Motor neuron (in vitro differentiated cells): ENCODE results near the gene KLHL5. TPM values are rescaled to one million over a fixed set of nuclear protein-coding genes. Genes with fewer than 3 reads are reported as not detected.
"Not testable (repeated sequence)": the region's sequence is repeated elsewhere in the genome, so short reads cannot be mapped to it uniquely, and the experiment has no call there.

Experiments
- ATAC-seq, 8 experiments: fragments of 200-7000 bp; cut with Tn5 transposase; replicated peaks in 6 of 8; 2 replicates each; pipeline ENCODE4 v1.8.0; 2021; ENCODE audit warnings: mild to moderate bottlenecking in 8 of 8, moderate library complexity in 8 of 8
- H3K27ac ChIP-seq, 2 donors: fragments of 250-450 bp; sonication (Bioruptor Pico); 2 replicates each; pipeline ENCODE4 v1.9.0; 2021; ENCODE audit warnings: antibody characterized with exemption in 2 of 2, mild to moderate bottlenecking in 2 of 2, moderate library complexity in 1 of 2
- H3K4me1 ChIP-seq, 2 donors: fragments of 250-450 bp; sonication (Bioruptor Pico); replicated peaks in 1 of 2; 2 replicates each; pipeline ENCODE4 v1.6.1; 2021; ENCODE audit warnings: antibody characterized with exemption in 2 of 2, mild to moderate bottlenecking in 2 of 2, moderate library complexity in 1 of 2
- H3K4me3 ChIP-seq, 5 donors: fragments of 250-450 bp; sonication (Bioruptor Pico); 2 replicates each; pipeline ENCODE4 v1.9.0; 2021; ENCODE audit warnings: antibody characterized with exemption in 5 of 5, mild to moderate bottlenecking in 5 of 5, moderate library complexity in 4 of 5
- WGBS, 10 experiments: fragments of 450-650 bp; shearing (Covaris generic); methylation state at CpG; one replicate each; pipeline ENCODE4 v1.0.0; 2022; 5-methylcytosine and 5-hydroxymethylcytosine counted together
- in situ Hi-C, 9 experiments: fragments of 400-800 bp; cut with MboI; loops; one replicate each; pipeline ENCODE4 v1.15.0; 2021; ENCODE audit warnings: low sequenced_read_pairs in 9 of 9, low pct_unique_long_range_greater_than_20kb in 2 of 9; ENCODE audit not compliant: unreplicated experiment in 9 of 9
- total RNA-seq, 8 experiments: library from RNA; unstranded; fragments of 300-600 nt; gene quantifications; 2 replicates each; pipeline versions ENCODE4 v1.2.3 to v1.2.4, GENCODE V29; 2022

Gene KLHL5, protein sequence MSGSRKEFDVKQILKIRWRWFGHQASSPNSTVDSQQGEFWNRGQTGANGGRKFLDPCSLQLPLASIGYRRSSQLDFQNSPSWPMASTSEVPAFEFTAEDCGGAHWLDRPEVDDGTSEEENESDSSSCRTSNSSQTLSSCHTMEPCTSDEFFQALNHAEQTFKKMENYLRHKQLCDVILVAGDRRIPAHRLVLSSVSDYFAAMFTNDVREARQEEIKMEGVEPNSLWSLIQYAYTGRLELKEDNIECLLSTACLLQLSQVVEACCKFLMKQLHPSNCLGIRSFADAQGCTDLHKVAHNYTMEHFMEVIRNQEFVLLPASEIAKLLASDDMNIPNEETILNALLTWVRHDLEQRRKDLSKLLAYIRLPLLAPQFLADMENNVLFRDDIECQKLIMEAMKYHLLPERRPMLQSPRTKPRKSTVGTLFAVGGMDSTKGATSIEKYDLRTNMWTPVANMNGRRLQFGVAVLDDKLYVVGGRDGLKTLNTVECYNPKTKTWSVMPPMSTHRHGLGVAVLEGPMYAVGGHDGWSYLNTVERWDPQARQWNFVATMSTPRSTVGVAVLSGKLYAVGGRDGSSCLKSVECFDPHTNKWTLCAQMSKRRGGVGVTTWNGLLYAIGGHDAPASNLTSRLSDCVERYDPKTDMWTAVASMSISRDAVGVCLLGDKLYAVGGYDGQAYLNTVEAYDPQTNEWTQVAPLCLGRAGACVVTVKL
- 10 to 100 TPM; 15.6 to 87.3 (median 34.3) TPM for total RNA-seq

DNA sequence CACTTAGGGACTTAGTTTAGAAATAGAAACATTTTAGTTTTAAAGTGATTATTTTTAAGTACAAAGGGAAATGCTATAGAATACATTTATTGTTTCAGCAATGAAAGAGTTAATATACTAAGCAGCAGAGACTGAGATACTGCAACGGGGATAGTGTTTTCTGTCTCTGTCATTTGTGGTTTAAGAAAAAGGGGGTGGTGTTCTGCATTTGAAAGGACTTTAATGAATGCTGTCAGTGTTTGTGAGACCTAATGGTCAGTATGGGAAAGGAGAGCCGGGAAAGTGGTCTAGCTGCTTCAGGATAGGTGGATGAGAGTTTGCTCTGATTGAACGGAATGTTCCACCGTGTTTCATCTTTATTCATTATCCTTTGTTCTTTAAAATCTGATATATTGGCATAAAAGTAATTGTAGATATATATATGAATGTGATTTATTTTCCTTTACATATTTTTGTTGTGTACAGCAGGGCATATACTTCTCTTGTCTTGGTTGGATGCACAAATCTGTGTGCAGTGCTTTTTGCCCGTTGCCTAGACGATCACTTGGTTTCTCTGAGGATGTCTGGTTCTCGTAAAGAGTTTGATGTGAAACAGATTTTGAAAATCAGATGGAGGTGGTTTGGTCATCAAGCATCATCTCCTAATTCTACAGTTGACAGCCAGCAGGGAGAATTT, at the start of gene KLHL5:
Gene KLHL5 (plus strand): TSS at position 139 of the 676 bp plus-strand sequence. CDS start 421 bp downstream, at position 560.
- 0 to 34% (median 0%) methylated on average over 1 to 7 of the region's 7 CpGs for WGBS, 10 experiments
- in situ Hi-C loops, result no loop called here
- ATAC-seq, result peak in 7 of 8 experiments; percentile 18 to 95 (median 90)

DNA sequence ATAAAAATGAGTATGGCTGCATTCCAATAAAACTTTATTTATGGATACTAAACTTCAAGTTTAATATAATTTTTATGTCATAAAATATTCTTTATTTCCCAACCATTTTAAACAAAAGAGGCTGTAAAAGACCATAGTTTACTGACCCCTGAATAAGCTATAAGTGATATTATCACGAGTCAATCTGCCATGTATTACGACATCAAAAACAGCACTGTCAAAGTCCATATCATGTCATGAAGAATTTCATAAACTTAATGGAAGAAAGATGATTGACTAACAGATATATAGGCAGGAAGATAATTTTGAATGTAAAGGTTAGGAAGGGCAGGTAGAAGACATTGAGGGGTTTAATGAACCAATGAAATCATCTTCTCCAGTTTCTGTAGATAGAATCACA, 48.0 kb upstream of the KLHL5 start:
- Histone ChIP-seq H3K4me1 (no peaks in the 10 kb centered on the region), H3K27ac (no peak overlapping the region), H3K4me3 (no peak overlapping the region)
- in situ Hi-C loops, result no loop called here
- ATAC-seq, result no peak
- 42 to 100% (median 80%) methylated on average over 1 to 2 of the region's 2 CpGs for WGBS, 10 experiments

More for the DNA sequence above, at the start of gene KLHL5:
- Histone ChIP-seq H3K4me1 (peaks cover 6 to 22% of the 10 kb centered on the region in 2 donors), H3K27ac (peak within 1 kb of the TSS; percentile 15 to 26), H3K4me3 (peak within 1 kb of the TSS; percentile 34 to 49 (median 44))

DNA sequence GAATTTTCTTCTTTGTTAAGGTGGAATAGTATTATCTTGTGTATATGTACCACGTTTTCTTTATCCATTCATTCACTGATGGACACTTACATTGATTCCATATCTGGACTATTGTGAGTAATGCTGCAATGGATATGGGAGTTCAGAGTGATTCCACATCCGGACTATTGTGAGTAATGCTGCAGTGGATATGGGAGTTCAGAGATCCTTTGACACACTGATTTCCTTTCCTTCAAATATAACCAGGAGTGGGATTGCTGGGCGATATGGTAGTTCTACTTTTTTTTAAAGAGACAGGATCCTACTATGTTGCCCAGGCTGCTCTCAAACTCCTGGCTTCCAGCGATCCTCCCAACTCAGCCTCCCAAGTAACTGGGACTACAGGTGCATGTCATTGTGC, 41.9 kb upstream of the KLHL5 start:
- in situ Hi-C loops, result no loop called here
- ATAC-seq, result no peak
- Histone ChIP-seq H3K4me3 (no peak overlapping the region), H3K27ac (no peak overlapping the region), H3K4me1 (no peaks in the 10 kb centered on the region)
- WGBS, 10 experiments, result 43 to 100% (median 76%) methylated on average over 1 to 4 of the region's 4 CpGs

DNA sequence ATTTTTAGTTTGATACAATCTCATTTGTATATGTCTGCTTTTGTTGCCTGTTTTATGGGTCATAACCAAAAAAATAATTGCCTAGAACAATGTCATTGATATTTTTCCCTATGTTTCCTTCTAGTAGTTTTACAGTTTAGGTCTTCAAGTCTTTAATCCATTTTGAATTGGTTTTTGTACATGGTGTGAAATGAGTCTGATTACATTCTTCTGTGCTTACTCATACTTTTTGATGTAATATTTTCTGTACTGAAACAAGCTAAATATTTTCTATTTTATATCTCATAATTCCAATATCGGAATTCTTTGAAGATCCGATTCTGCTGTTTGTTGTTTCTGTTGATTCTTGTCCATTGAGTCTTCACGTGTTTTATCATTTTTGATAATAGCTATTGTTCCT, 40.4 kb upstream of the KLHL5 start:
- ATAC-seq, result no peak
- no peaks in the 10 kb centered on the region for H3K4me1 ChIP-seq
- in situ Hi-C loops, result no loop called here
- H3K27ac ChIP-seq, result no peak overlapping the region
- H3K4me3 ChIP-seq, result no peak overlapping the region
- WGBS, 10 experiments, result 73 to 100% (median 94%) methylated on average over 2 to 3 of the region's 3 CpGs

DNA sequence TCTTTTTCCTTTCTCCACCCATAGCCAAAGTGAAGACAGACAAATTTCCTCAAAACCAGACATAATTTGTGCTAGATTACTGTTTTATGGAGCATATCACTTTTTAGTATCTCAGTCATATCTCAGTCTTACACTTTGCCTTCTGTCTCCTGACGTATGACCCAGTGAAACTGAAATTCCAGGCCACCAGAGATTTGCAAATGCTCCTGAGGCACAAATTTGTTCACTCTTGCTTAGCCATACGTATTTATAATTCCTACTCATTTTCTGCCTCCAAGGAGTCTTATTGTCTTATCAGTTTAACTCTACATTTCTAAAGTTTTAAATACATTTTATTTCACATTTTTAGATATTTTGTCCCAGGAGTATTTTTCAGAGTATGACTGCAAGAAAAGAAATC, 39.8 kb upstream of the KLHL5 start:
- no peak overlapping the region for H3K27ac ChIP-seq

DNA sequence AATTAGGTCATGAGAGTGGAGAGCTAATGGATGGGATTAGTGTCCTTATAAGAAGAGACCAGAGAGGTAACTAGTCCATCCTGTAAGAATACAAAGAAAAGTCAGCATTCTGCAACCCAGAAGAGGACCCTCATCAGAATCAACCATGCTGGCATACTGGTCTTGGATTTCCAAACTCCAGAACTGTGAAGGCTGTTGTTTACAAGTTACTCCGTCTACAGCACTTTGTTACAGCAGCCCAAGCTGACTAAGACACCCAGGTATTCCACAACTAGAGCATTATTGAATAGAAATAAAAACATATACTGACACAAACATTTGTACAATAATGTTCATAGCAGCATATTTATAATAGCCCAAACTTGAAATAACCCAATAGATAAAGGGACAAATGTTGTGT, 39.0 kb upstream of the KLHL5 start:
- in situ Hi-C loops, result no loop called here
- ATAC-seq, result no peak
- no peaks in the 10 kb centered on the region for H3K4me1 ChIP-seq

More for the DNA sequence above, 39.8 kb upstream of the KLHL5 start:
- WGBS, 10 experiments, result 0 to 100% (median 94%) methylated on average over 1 to 2 of the region's 2 CpGs
- in situ Hi-C loops, result no loop called here
- Histone ChIP-seq H3K4me3 (no peak overlapping the region), H3K4me1 (no peaks in the 10 kb centered on the region)
- ATAC-seq, result no peak

DNA sequence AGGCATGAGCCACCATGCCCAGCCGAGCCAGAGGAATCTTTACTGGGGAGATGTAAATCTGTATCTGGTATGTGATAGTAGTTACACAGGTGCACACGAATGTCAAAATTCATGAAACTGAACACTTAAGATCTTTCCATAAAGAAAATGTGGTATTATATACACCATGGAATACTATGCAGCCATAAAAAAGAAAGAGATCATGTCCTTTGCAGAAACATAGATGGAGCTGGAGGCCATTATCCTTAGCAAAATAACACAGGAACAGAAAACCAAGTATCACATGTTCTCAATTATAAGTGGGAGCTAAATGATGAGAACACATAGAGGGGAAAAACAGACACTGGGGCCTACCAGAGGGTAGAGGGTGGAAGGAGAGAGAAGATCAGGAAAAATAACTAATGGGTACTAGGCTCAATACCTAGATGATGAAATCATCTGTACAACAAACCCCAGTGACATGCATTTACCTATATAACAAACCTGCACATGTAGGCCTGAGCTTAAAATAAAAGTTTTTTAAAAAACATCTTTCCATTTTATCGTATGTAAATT, 37.6 kb upstream of the KLHL5 start:
- no peak for ATAC-seq
- Histone ChIP-seq H3K4me1 (no peaks in the 10 kb centered on the region), H3K4me3 (no peak overlapping the region), H3K27ac (no peak overlapping the region)
- in situ Hi-C loops, result no loop called here
- WGBS, 10 experiments, result 55 to 100% (median 100%) methylated on average over 1 to 3 of the region's 3 CpGs

More for the DNA sequence above, 39.0 kb upstream of the KLHL5 start:
- Histone ChIP-seq H3K4me3 (no peak overlapping the region), H3K27ac (no peak overlapping the region)
- 80 to 100% (median 80%) methylated on average over 1 of the region's 1 CpG; no CpG with 5 or more reads in 6 of the 10 experiments for WGBS, 10 experiments

DNA sequence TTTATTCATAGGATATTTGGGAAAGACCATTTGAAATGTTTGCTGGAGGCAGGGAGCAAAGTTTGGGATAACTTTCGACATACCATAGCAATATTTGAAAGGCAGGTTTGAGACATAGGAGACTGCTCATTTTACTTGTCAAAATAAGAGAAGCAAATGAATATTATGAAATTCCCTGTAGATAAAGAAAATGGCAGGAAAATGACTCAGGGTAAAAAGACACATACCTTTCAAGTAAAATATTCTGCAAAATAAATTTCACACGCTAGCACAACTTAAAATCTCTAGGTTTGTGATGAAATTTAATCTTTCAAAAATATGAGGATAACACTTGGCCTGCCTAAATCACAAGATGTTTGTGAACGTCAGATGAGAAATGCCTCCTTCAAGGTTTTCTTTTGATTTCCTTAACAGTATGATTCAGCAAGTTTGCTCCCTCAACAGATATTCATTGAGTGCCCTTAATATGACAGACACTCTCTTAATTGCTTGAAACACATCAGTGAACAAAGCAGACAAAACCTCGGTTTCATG, 36.4 kb upstream of the KLHL5 start:
- no peaks in the 10 kb centered on the region for H3K4me1 ChIP-seq
- no peak overlapping the region for H3K4me3 ChIP-seq
- 61 to 100% (median 89%) methylated on average over 1 to 4 of the region's 4 CpGs for WGBS, 10 experiments
- H3K27ac ChIP-seq, result no peak overlapping the region
- ATAC-seq, result no peak
- in situ Hi-C loops, result no loop called here

DNA sequence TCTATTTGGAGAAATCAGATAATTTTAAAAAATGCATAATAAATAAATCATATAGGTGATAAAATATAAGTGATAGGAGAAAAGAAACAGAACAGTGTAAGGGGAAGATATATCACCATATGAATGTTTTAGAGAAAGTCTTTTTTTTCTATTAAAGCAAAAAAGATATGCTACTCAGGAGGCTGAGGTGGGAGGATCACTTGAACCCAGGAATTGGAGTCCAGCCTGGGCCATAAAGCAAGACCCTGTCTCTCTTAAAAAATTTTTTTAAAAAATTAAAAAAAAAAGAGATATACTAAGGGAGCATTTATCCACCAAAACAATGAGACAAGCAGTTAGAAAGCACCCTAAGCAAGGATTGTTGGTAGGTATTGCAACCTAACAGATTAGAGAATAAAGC, 35.9 kb upstream of the KLHL5 start:
- Histone ChIP-seq H3K27ac (no peak overlapping the region), H3K4me3 (no peak overlapping the region), H3K4me1 (no peaks in the 10 kb centered on the region)
- in situ Hi-C loops, result no loop called here
- ATAC-seq, result no peak

DNA sequence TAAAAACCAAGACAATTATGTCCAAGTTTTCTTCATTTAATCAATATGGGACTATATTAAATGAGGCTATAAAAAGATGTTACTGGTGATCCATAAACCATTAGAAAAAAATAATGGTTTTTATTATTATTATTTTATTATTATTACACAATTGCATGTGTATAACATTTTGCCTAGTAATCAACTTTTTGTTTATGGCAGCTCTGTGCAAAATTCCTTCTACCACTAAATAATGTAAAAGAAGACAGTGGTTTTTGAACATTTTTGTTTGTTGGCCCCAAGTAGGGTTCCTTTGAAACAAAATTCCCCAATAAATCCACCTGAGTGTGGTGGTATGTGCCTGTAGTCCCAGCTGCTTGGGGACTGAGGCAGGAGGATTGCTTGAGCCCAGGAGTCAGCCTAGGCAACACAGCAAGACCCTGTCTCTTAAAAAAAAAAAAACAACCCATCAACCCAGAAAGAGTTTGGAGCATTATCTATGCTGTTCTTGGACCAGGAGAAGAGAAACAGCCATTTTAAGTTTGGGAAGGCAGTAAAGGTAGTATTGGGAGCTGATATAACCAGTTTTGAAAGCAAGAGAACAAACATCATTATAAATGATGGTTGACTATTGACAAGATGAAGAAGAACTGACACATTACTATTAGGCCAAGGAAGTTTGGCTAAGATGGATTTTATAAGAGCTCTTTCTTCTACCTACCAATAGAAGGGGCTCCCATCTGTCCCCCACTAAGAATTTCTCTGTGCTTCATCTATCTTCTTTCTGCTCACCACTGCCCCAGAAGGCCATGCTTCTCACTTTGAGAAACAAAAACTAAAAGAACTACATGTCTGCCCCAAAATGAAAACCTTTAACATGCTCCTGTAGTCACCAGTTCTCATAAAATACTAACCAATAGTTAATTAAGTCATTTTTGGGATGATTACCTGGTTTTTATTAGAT, 32.0 kb upstream of the KLHL5 start:
- in situ Hi-C loops, result no loop called here
- no peak for ATAC-seq
- no peaks in the 10 kb centered on the region for H3K4me1 ChIP-seq
- no peak overlapping the region for H3K27ac ChIP-seq
- H3K4me3 ChIP-seq, result no peak overlapping the region

DNA sequence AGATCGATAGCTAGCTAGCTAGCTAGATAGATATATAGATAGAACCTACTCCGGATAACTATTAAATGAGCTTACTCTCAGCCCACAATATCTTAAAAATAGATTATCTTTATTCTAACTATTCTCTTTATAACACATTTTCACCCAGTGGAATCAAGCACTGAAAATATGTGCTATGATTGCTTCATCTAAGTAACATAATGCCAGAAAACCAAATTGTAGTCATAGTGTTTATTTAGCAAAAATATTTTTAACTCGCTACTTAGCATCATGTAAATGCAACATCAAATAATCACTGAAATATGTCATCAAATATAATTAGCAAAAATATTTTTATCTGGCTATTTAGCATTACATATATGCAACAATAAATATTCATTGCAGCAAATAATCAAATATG, 31.3 kb upstream of the KLHL5 start:
- in situ Hi-C loops, result no loop called here
- WGBS, 10 experiments, result 50 to 100% (median 93%) methylated on average over 1 to 3 of the region's 3 CpGs
- no peaks in the 10 kb centered on the region for H3K4me1 ChIP-seq
- no peak overlapping the region for H3K4me3 ChIP-seq
- no peak overlapping the region for H3K27ac ChIP-seq
- ATAC-seq, result no peak

DNA sequence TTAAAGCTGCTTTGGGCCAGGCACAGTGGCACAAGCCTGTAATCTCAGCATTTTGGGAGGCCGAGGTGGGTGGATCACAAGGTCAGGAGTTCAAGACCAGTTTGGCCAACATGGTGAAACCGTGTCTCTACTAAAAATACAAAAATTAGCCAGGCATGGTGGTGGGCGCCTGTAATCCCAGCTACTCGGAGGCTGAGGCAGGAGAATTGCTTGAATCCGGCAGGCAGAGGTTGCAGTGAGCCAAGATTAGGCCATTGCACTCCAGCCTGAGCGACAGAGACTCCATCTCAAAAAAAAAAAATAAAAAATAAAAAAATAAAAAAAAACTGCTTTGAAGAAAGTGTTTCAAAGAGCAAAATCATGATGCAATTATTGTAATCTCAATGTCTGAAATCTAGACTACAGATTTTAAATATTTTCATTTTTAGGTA, 30.4 kb upstream of the KLHL5 start:
- 68 to 100% (median 94%) methylated on average over 1 to 6 of the region's 6 CpGs; no CpG with 5 or more reads in 1 of the 10 experiments for WGBS, 10 experiments
- H3K4me1 ChIP-seq, H3K27ac ChIP-seq, in situ Hi-C loops, ATAC-seq, H3K4me3 ChIP-seq: not testable (repeated sequence)
